Measurements from ENCODE around the gene ADAMTS17.

ADAMTS17 gene

DNA sequence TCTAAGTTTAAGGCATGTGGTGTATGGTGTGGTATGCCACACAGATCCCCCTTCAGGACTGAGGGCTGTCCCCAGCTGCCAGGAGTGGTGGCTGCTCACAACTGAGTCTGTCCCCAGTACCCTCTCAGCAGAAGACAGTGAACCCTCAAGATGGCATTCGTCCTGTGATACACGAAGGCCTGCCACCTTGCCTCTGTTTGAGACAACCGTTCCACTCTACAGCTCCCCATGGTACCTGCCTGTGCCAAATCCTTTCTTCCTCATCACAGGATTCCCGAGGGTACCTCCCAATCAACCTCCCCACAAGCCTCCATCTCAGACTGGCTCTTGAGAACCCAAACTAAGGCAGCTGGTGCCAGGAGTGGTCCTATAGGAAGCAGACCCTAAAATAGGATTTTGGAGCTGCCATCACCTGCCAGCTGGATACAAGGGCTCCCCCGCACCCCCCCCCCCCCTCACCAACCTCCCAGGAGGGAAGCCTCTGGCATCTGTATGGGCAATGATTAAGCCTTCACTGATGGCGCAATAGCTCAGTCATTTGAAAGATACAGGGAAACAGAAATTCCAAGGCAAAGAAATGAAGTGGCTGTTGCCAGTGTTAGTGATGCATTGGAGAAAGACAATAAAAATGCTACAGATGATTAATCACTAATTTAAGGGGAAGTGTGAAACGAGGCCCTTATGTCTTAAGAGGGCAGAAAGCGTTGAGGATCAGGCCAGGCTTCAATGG lies 378.5 kb downstream of the ADAMTS17 start:
- no peak for DNase-seq

DNA sequence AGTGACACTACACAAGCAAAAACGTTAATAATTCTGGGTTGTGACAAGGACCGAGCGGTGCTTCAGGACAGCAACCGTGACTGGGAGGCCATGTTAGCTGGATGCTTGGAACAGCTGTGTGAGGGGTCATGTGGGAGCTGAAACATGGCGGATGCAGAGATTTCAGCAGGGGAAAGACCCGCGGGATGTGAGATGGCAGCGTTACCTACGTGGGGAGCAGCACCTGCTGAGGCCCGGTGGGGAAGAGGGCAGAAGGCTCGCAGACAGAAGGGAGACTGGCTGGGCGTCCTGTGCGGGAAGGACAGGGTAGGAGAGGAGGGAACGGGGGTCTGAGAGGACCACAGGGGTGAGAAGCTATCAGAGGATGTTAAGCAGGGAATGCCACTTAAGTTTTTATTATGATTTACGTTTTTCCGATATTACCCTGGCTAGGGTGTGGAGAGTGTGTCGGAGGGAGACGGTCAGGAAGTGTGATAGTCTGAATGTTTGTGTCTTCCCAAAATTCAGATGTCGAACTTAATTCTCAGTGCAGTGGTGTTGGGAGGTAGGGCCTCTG lies 379.7 kb downstream of the ADAMTS17 start:
- no peak for DNase-seq

DNA sequence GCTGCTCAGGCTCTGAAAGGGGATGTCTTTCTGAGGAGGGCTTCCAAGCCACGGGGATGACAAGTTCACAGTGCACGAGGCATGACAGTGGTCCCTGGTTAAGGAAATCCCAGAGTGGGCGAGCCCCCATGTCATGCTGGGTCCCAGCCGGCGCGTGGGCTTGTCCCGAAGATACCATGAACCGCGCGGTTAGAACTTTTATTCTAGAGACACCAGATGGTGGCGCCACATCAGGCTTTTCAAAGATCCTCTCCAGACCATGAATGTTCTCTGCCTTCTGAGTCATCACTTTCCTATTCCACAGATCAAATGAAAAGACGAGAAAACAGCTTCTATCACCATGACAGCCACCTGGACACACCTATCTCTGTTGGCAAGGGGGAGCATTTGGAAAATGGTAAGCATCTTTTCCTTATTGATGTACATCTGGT lies 380.7 kb downstream of the ADAMTS17 start:
- DNase-seq: no peak

DNA sequence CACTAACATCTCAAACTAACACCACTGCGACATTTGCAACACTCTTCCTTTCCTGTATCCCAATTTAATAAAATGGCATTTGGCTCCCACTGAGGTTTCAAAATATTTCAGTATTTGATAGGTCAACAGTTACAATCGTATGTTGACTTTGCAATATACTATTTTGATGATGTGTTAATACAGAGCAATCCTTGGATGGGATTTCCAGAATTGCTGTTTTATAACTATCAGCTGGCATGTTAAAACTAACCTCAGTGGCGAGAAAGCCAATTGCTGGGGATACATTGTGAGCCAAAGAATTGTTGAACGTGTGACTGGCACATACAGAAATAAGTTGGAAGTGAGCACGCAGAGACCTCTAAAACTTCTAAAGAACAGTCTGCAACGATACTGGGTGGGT lies 382.4 kb downstream of the ADAMTS17 start:
- DNase-seq: no peak

DNA sequence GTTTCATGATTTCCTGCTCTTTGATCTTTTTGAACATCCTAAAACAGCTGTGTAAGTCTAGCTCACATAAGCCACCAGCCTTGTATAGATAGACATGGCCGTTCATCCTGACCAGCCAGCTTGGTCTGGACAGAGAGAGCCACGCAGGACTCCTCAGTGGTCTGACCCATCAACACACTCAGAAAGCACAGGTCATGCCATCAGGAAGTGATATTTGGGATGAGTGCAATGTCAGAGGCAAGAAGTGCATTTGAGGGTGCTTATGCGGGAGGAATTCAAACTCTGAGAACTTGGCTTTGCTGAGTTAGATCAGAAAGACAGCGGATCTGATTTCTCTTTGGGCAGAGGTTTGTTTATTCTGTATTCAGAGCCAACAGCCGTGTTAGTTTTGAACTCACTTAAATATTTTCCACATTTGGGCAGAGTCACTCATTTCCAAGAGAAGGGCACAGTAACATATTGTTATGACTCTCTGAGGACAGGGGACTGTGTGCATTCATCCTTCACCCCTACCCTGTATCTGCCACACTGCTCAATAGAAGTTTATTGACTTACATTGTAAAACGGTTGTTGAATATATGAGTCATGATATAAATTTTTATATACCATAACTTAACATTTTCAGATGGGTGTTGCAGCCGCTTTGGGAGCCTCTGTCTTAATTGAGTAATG lies 383.2 kb downstream of the ADAMTS17 start:
- no peak for DNase-seq

DNA sequence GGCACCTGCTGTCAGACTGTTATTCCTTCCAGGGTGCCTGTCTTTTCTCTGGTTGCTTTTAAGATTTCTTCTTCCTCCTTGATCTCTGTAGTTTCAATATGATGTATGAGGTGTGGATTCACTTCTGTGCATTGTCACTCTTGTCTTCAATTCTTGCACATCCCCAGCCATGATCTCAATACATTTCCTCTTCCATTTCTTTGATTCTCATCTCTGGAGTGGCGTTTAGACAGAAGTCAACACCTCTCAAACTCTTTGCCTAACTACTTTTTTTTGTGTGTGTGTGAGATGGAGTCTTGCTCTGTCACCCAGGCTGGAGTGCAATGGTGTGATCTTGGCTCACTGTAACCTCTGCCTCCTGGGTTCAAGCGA lies 384.1 kb downstream of the ADAMTS17 start:
- no peak for DNase-seq

DNA sequence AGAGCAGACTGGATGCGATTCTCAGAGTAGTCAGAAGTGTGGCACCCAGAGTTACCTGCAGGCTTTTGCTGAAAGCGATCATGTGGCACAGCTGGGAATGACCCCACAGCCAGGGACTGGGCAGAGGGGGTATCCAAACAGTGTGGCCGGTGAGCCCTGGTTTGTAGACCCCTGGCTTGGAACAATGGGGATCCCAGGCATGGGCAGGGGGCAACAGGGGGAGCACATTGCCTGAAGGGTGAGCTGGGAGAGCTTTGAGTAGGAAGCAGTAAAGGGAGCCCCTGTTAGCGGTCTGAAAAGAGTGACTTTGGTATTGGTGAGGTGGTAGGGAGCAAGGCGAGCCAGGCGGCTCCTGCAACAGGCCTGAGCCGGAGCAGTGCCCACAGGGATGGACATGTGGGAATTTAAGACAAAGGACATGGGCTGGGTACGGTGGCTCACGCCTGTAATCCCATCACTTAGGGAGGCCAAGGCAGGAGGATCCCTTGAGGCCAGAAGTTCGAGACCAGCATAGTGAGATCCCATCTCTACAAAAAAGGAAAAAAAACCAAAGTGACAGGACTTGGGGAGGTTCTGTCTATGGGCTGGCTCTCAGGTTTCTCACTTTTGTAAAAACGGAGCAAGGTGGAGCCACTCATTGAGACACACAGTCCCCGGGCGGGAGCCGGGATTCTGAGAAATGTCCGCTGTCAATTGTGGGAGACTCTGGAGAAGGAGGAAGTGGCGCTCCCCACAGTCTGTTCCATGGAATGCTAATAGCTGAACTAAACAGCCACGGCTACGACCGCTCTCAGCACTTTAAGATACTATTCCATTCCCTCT lies 384.7 kb downstream of the ADAMTS17 start:
- no peak for DNase-seq

DNA sequence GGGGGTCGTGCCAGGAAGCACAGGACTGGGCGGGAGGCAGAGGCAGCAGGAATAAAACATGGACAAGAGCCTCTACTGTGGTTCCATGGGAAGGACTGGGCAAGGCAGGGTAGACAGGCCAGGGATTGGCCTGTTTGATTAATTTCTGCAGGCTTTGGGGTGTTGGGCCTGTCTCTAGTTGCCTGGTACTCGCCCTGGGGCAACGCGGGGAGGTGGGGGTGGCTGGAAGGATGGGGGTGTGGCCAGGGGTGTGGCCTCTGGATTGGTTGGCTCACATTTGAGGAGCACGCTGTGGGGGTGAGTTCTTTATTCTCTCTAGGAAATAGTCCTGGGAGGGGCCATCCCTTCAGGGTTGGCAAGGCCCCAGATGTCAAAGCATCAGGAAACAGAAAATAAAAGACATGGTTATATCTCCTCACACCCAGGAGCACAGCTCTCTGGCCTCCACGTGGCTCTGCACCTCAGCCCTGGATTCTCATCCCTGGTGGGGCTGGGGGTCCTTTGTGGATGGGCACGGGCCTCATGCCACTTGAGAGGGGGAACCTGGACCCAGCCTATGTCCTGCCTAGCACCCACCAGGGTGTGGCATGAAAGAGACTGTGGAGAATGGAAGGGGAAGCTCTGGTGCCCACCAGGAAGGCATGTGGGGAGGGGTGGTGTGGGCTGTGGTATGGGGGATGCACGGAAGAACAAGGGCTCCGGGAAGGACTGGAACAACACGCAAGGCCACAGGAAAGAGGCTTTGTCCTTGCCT lies 385.6 kb downstream of the ADAMTS17 start:
- DNase-seq: no peak

DNA sequence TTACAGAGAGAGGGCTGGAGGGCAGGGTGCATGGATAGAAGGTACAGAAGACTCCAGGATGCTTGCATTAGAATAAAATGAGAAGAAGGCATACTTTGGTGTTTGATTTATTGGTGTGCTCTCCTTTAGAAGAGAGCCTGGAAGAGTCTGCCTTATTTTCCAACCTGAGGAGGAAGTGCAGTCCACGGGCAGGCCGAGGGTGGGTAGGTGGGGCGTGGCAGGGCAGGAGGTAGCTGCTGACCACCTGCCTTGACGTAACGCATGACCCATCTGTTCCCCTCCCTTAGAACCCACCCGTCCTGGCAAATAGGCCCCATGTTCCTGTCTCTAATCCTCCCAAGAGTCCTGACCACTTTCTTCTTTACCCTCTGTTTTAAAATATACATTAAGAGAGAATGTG lies 386.2 kb downstream of the ADAMTS17 start:
- no peak for DNase-seq

DNA sequence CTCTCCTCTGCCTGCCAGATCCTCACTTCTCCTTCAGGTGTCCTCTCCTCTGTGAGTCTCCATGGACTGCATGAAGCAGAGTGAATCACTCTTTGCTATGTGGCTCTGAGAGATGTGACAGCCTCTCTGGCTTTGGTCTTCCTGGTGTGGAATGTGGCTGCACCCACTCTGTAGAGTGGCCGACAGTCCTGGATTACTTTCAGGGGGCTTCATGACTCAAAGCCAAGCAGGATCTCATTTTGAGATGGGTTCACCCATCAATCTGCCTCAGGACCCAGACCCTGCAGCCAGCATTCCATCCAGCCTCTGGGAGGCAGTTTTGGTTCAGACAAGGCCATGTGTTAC lies 386.6 kb downstream of the ADAMTS17 start:
- DNase-seq: no peak

DNA sequence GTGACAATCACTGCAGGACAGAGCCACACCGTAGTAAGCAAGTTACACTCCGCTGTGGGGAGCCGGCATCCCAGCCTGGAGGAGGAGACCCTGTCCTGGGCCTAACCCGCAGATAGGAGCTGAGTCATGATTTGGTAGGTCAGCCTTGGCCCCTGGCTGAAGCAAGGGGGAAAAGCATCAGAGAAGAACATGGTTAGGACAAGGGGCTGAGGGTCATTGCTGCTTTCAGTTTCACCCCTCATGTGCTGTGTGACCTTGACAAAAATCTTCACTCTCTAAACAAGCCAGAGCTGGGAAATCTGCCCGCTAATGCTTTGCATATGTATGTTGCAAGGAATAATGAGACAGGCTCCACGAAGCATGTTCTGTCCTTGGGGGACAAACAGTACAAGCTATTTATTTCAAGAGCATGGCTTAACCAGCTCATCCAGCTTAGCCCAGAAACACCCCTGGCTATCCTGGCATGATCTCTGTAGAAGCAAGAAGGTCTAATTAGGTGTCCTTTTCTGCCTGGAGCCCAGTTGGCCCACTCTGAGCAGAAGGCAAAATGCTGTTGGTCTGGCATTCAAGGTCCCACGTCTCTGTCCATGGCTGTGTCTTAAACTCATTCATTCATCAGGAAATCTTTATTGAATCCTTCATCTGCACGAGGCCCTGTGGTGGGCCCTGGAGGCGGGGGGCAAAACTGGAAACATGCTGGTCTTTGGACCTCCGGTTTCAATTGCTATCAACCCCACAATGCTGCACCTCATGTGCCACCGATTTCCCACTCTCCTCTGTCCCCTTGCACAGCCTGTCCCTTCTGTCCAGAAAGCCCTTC lies 387.2 kb downstream of the ADAMTS17 start:
- DNase-seq: no peak

DNA sequence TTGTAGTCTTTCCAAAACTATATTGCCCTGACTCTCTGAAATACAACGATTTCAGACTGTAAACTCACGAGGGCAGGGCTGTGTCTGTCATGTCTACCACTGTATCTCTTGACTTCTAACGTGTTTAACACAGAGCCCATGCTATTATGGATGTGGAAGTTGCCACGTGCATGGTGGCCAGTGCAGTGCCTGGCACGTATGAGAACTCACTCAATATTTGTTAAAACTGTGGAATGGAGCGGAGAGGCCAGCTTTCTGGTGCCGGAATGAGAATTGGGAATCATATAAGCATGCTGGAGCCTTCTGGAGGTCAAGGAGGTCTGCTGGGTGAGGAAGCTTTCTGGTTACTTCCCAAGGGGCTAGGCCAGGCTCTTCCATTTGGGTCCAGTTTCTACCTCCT lies 387.9 kb downstream of the ADAMTS17 start:
- no peak for DNase-seq

DNA sequence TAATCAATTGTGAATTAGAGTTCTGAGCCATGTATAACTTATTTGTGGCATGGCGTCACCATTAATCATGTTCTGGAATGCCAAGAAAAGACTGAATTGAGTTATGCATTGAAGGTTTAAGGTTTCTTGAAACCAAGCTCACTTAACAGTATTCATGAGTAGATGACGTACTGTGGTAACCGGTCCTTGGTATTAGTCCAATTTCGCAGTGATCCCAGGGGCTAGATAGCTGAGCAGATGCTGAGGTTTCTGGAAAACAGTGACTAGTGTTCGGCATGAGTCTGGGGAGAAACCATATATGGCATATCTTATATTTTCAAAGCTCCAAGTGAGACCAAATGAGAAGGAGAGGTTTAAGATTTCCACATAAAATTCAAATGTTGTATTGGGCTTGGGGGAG lies 390.3 kb downstream of the ADAMTS17 start:
- no peak for DNase-seq

DNA sequence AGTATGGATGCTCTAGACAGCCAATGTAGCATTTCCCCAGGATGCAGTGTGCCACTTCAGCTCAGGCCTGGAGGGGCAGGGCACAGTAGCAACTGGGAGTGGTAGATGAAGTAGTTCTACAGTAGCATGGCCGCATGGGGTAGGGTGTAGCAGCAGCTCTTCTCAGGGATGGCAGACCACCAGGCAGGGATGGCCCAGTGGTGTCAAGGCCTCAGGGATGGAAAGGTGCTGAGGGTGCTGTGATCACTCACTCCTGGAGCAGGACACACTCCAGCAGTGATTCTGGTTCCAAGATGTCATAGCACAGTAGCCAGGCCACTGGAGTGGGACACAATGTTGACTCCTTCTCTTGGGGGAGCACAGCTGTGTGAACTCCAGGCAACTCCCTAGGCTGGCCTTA lies 397.6 kb downstream of the ADAMTS17 start:
- DNase-seq: no peak

DNA sequence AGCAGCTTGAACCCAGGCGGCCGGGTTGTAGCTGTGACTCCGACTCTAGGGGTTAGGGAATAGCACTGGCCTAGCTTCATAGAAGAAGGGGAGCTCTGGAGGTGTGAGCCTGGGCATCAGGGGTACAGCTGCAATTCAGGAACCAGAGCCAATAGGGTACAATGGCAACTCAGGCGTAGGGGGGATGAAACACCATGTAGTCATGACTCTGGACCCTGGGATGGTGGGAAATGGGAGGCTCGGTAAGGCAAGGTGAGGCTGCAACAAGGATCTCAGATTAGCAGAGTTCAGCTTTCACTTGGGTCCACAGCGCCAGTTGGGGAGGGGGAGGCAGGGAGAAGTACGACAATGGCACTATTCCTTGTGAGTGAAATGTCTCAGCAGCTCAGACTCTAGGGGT lies 398.3 kb downstream of the ADAMTS17 start:
- DNase-seq: no peak

DNA sequence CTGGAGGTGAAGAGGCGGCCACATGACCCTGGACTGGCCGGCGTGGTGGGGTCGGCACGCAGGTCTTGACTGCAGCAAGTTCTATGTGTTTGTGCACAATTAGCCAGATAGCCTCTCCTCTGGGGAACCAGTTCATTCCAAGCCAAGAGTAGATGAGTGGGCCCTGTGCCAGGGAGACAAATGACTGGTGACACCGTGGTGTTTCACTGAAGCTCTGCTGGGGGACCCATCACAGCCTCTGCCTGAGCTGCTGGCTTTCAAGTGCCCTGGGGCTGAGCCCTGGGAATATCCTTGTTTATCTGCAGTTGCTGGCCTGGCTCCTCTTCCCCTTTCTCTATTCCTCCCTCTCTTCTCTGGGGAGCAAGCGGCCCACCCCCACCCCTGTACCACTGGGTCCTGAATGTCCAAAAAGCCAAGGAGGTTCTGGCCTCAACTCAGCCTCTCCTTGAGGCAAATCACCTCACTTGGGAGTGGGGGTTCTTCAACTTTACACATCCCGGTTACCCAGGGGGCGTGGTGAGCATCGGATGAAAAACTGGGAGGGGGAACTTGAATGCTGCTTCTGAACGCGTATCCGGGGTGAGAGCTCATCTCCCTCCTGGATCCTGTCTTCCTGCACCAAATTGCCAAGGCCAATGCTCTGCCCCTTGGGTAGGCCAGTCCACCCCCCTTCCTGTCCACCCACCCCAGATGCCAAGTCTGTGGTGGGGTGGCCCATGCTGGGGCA lies 408.9 kb downstream of the ADAMTS17 start:
- DNase-seq: no peak

DNA sequence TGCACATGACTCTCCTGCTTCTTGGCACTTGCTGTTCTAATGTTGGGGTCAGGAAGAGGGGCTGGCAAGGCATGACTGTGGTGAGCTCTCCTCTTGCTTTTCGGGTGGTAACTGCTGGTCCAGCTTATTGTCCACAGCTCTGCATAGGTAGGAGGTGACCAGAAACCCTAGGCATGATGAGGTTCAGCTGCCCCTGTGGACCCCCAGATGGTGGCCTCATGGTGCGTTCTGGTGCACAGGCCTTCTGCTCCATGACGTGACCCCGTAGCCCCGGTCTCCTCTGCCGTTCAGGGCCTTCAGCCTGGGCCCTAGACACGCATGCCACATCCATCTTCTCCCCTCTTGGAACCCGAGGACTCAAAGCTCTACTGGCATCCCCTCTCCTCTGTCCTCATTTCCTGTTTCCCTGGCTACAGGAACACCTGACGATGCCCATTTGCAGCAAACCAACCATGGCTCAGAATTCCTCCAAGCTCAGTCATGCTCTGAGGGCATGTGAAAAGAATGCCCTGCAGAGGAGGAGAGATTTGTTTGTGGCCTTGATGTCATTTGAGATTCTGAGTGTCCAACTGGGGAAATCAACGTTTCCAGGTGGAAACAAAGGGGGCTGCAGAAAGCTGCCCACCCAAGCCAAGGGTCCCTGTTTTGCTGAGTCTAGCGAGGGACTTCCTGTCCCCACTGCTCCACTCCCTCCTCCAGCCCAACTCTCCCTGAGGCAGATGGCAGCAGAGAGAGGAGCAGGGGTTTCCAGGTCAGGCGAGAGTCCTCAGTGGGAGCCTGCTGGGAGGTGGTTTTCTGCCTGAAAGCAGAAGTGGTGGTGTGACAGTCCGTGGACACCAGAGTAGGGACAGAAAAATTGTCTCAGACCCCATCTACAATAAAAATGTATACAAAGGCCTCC lies 409.8 kb downstream of the ADAMTS17 start:
- DNase-seq: no peak

DNA sequence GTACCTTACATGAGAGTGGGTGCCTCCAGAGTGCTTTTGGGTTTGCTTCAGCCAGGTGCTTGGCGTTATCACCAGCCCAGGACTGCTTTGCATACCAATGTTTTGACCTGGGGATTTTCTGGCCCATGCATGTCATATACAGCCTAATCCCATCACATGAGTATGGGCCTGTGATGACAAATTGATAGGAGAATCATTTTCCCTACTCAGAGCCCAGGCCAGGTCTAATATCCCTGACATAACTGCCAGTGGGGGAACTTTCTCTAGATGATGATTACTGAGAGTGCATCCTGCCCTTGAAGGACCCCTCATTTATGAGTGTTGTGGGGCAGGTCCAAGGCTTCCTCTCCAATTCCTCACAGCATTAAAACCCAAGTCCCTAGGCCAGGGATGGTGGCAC lies 411.1 kb downstream of the ADAMTS17 start:
- DNase-seq: no peak

DNA sequence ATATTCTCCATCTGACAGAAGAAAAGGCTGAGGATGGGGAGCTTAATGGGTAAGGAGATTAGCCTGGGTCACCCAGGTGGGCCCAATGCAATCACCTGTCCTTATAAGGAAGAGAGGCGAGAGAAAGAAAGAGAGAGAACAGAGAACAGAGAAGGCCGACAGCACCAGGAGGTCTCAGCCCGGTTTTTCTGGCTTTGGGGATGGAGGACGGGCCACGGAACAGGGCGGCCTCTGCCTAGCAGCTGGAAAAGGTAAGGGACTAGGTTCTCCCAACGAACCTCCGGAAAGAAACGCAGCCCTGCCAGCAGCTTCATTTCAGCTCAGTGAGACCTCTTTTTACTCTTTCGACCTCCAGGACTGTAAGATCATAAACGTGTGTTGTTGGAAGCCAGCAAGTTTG lies 412.5 kb downstream of the ADAMTS17 start:
- DNase-seq: no peak

DNA sequence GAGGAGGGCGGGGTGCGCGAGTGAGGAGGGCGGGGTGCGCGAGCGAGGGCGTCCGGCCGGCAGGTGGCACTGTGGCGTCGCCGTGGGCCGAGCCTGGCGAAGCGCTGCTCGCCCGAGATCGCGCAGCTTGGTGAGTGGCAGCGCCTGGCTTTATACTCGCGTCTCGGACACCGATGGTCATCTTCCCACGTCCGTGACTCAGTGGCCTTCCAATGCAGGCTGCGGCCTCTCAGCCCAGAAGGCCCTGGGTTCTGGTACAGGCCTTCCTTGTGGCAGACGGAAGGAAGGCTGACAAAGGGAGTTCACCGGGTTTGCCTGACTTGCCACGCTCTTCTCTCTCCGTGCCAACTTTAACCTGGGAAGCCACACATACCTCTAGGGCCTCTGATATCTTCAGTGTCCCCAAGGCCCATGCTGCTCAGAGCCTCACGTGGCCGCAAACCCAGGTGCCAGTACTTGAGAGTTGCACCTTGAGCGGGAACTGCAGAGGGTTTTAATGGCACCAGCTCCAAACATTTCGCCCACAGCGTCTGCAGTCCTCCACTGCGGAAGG lies 413.3 kb downstream of the ADAMTS17 start:
- DNase-seq: peak; percentile 57
